GM12875 (cell line): ENCODE results near the gene IQSEC1.

Experiments
- H3K4me3 ChIP-seq: one replicate; pipeline ENCODE4 v1.5.1; 2011; ENCODE audit warnings: low read depth, low read length, control low read depth
- TF ChIP-seq, protein P1 (sequence below): IDR thresholded peaks from 2 replicates; pipeline ENCODE4 v1.5.1; 2011; ENCODE audit warnings: low read depth, mild to moderate bottlenecking, control low read depth, inconsistent platforms, low read length, moderate library complexity, borderline replicate concordance; ENCODE audit not compliant: insufficient read depth

Gene IQSEC1

DNA sequence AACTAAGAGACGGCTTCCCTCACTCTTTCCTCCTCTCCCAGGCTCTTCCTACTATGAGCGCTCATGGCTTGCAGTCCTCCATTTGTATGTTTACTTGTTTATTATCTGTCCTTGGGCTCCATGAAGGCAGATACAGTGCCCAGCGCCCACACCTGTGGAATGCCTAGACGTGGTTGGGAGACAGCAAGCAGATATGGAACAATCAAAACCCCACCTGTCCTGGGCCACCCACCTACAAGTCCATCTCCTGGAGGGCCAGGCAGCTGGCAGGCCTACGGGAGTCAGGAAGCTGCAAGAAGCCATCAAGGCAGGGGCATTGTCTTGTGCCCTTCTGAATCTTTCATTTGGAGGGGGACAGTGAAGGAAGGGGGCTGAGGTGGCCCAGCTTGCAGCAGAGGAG, 104.7 kb downstream of the IQSEC1 start:
- TF ChIP-seq, protein P1, sequence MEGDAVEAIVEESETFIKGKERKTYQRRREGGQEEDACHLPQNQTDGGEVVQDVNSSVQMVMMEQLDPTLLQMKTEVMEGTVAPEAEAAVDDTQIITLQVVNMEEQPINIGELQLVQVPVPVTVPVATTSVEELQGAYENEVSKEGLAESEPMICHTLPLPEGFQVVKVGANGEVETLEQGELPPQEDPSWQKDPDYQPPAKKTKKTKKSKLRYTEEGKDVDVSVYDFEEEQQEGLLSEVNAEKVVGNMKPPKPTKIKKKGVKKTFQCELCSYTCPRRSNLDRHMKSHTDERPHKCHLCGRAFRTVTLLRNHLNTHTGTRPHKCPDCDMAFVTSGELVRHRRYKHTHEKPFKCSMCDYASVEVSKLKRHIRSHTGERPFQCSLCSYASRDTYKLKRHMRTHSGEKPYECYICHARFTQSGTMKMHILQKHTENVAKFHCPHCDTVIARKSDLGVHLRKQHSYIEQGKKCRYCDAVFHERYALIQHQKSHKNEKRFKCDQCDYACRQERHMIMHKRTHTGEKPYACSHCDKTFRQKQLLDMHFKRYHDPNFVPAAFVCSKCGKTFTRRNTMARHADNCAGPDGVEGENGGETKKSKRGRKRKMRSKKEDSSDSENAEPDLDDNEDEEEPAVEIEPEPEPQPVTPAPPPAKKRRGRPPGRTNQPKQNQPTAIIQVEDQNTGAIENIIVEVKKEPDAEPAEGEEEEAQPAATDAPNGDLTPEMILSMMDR, result no peak
- H3K4me3 ChIP-seq, result no peak overlapping the region

- TF ChIP-seq, protein P1, result no peak
- peak overlapping the region; percentile 38 for H3K4me3 ChIP-seq
Measured at GRCh38 chr3:12967606-12968351, 105.5 kb downstream of the IQSEC1 start.

GRCh38 chr3:12966847-12967605, 106.2 kb downstream of the IQSEC1 start:
- TF ChIP-seq, protein P1, result no peak
- peak overlapping the region; percentile 38 for H3K4me3 ChIP-seq

DNA sequence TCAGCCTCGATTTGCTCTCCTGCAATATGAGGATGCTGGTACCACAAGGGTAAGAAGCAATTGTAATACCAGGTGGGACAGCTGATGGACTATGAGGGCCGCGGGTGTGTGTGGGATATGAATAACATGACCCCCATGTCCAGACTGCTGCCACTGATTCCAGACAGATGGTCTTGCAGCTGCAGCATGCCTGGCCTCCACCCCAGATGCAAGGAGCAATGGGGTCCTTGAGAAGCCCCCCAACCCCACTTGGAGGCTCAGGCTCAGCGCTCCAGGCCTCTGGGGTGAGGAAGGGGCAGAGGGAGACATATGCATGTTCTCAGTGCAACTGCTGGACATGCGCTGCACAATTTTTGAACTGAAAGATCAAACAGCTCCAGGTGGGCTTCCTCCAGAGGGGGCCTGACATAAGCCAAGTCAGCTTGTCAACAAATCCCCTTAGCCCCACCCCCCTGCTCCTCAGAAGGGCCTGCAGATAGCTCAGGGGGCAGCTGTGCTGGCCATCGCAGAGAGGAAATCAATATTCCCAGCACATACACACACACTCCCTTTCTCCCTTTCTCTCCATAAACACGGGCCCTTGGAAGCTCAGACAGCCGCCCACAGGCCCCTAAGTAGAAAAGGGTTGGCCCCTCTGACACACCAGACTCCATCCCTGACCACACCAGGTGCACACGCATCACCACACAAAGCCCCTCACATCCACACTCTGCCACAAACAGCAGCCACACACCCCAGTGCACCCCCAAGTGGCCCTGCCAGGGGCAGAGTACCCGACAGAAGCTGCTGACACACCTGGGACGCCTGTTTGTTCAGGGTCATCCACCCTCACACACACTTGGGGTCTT, 107.0 kb downstream of the IQSEC1 start:
- TF ChIP-seq, protein P1, result no peak
- no peak overlapping the region for H3K4me3 ChIP-seq

GRCh38 chr3:12964711-12965612, 108.3 kb downstream of the IQSEC1 start:
- TF ChIP-seq, protein P1, result no peak
- no peak overlapping the region for H3K4me3 ChIP-seq
